Measurements from ENCODE around the gene B3GAT1. TPM values are rescaled to one million over a fixed set of nuclear protein-coding genes. Genes with fewer than 3 reads are reported as not detected.
"Not testable (repeated sequence)": the region's sequence is repeated elsewhere in the genome, so short reads cannot be mapped to it uniquely, and the experiment has no call there.

The B3GAT1 gene
- total RNA-seq, 1 donor: not detected

GRCh38 chr11:134346101-134346975 lies 65.7 kb downstream of the B3GAT1 start:
- DNase-seq (ENCODE audit: low read depth): no peak
- no peak for TF ChIP-seq CTCF (IDR thresholded peaks at IDR 0.05; ENCODE audit: insufficient read depth, low read depth, low read length)
- H3K4me3 ChIP-seq (ENCODE audit: low read depth, low read length): no peak overlapping the region

- no peak overlapping the region for H3K4me3 ChIP-seq (ENCODE audit: low read depth, low read length)
- no peak for DNase-seq (ENCODE audit: low read depth)
- no peak for TF ChIP-seq CTCF (IDR thresholded peaks at IDR 0.05; ENCODE audit: insufficient read depth, low read depth, low read length)
These were observed 66.8 kb downstream of the B3GAT1 start for GRCh38 chr11:134345237-134345550.

GRCh38 chr11:134344497-134345236 lies 67.4 kb downstream of the B3GAT1 start:
- H3K4me3 ChIP-seq (ENCODE audit: low read depth, low read length); DNase-seq (ENCODE audit: low read depth): not testable (repeated sequence)

- no peak overlapping the region for H3K4me3 ChIP-seq (ENCODE audit: low read depth, low read length)
- DNase-seq (ENCODE audit: low read depth): no peak
- no peak for TF ChIP-seq CTCF (IDR thresholded peaks at IDR 0.05; ENCODE audit: insufficient read depth, low read depth, low read length)
These were observed 68.4 kb downstream of the B3GAT1 start for GRCh38 chr11:134343646-134344045.

GRCh38 chr11:134342572-134343340 lies 69.3 kb downstream of the B3GAT1 start:
- H3K4me3 ChIP-seq (ENCODE audit: low read depth, low read length): no peak overlapping the region
- TF ChIP-seq CTCF (IDR thresholded peaks at IDR 0.05; ENCODE audit: insufficient read depth, low read depth, low read length): no peak
- no peak for DNase-seq (ENCODE audit: low read depth)

GRCh38 chr11:134341805-134342571 lies 70.1 kb downstream of the B3GAT1 start:
- no peak for TF ChIP-seq CTCF (IDR thresholded peaks at IDR 0.05; ENCODE audit: insufficient read depth, low read depth, low read length)
- H3K4me3 ChIP-seq (ENCODE audit: low read depth, low read length): no peak overlapping the region
- DNase-seq (ENCODE audit: low read depth): no peak
